WTC11 (cell line): ENCODE measurements around the gene CHFR.

ENCODE experiments used
- ZNF219 ChIP-seq: sonication (generic); formaldehyde crosslinking; IDR thresholded peaks from 2 replicates; pipeline ENCODE4 v1.8.0; 2023; ENCODE audit warnings: missing genetic modification reagents, mild to moderate bottlenecking, borderline replicate concordance
- TF ChIP-seq, protein P1 (sequence below): fragments of 200-600 bp; IDR thresholded peaks from 2 replicates; pipeline ENCODE4 v1.8.0; 2022; ENCODE audit warnings: antibody characterized with exemption
- TF ChIP-seq, protein P2 (sequence below): fragments of 250-450 bp; sonication (Bioruptor Pico); IDR thresholded peaks from 2 replicates; pipeline ENCODE4 v1.9.0; 2021; ENCODE audit warnings: moderate library complexity, mild to moderate bottlenecking, inconsistent platforms, borderline replicate concordance
- TF ChIP-seq, protein P3 (sequence below): sonication (generic); formaldehyde crosslinking; IDR thresholded peaks from 2 replicates; pipeline ENCODE4 v1.8.0; 2022; ENCODE audit warnings: mild to moderate bottlenecking, missing genetic modification reagents
- TF ChIP-seq, protein P4 (sequence below): sonication (generic); formaldehyde crosslinking; IDR thresholded peaks from 2 replicates; pipeline ENCODE4 v1.8.1; 2022; ENCODE audit warnings: mild to moderate bottlenecking, missing genetic modification reagents, moderate library complexity, borderline replicate concordance

DNA sequence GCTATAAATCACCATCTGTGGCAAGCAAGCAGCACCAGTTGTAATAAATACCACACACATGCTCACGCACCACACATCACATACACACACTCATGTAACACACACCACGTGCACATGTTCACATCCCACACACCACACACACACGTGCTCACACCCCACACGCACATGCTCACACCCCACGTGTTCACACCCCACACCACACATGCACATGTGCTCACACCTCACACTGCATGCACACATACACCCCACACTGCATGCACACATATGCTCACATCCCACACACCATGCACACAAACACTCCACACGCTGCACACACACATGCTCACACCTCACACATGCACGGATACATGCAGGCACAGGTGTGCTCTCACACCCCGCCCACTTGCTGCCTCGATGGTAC is 102.8 kb downstream of the CHFR start:
- TF ChIP-seq, protein P1, sequence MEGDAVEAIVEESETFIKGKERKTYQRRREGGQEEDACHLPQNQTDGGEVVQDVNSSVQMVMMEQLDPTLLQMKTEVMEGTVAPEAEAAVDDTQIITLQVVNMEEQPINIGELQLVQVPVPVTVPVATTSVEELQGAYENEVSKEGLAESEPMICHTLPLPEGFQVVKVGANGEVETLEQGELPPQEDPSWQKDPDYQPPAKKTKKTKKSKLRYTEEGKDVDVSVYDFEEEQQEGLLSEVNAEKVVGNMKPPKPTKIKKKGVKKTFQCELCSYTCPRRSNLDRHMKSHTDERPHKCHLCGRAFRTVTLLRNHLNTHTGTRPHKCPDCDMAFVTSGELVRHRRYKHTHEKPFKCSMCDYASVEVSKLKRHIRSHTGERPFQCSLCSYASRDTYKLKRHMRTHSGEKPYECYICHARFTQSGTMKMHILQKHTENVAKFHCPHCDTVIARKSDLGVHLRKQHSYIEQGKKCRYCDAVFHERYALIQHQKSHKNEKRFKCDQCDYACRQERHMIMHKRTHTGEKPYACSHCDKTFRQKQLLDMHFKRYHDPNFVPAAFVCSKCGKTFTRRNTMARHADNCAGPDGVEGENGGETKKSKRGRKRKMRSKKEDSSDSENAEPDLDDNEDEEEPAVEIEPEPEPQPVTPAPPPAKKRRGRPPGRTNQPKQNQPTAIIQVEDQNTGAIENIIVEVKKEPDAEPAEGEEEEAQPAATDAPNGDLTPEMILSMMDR, result no peak
- TF ChIP-seq, protein P2, sequence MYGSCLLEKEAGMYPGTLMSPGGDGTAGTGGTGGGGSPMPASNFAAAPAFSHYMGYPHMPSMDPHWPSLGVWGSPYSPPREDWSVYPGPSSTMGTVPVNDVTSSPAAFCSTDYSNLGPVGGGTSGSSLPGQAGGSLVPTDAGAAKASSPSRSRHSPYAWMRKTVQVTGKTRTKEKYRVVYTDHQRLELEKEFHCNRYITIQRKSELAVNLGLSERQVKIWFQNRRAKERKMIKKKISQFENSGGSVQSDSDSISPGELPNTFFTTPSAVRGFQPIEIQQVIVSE, result no peak
- TF ChIP-seq, protein P3, sequence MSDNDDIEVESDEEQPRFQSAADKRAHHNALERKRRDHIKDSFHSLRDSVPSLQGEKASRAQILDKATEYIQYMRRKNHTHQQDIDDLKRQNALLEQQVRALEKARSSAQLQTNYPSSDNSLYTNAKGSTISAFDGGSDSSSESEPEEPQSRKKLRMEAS (CRISPR knock-in tag), result no peak
- TF ChIP-seq, protein P4, sequence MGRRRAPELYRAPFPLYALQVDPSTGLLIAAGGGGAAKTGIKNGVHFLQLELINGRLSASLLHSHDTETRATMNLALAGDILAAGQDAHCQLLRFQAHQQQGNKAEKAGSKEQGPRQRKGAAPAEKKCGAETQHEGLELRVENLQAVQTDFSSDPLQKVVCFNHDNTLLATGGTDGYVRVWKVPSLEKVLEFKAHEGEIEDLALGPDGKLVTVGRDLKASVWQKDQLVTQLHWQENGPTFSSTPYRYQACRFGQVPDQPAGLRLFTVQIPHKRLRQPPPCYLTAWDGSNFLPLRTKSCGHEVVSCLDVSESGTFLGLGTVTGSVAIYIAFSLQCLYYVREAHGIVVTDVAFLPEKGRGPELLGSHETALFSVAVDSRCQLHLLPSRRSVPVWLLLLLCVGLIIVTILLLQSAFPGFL (CRISPR knock-in tag), result no peak
- TF ChIP-seq ZNF219 (CRISPR knock-in tag), result no peak
